MV-4-11 (cell line): ENCODE measurements around the gene CTNNA2.

Experiments used
- DNase-seq: peaks from one replicate; lab custom pipeline; 2025; lab: John Stamatoyannopoulos, UW

Gene CTNNA2

DNA sequence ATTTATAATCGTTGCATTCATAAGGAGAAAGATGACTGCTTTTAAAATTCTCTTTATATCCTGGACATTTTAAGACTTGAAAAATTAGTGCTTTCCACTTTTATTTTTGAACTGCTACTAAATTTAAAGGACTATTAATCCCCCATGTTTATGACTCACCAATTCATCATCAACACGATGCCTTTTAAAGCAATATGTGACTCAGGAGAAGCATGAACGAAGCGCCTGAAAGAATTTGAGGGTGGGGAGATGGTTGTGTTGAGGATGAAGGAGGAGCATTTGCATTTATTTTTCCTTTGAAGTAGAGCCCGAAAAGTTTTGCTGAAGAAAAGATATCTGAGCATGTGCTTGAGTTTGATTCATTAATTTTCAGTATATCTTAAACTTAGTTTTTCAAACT, 983.9 kb downstream of the CTNNA2 start:
- DNase-seq, result no peak

DNA sequence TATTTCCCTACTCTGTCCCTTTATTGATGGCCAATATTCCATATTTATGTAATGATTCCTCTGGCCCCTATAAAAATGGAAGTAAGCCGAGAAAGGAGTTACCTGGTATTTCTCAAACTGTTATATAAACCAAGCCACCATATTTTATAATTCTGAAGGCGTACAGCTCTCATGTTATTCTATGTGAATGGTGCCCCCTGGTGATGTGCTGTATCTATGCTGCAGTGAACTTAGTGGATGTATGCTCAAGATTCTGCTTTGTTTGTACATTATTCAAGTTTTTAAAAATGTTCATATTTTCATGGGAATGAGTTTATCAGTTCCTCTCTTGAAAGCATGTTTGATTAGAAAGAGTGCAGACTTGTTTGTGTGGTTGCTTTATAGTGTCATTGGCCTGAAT, 986.2 kb downstream of the CTNNA2 start:
- DNase-seq, result no peak

DNA sequence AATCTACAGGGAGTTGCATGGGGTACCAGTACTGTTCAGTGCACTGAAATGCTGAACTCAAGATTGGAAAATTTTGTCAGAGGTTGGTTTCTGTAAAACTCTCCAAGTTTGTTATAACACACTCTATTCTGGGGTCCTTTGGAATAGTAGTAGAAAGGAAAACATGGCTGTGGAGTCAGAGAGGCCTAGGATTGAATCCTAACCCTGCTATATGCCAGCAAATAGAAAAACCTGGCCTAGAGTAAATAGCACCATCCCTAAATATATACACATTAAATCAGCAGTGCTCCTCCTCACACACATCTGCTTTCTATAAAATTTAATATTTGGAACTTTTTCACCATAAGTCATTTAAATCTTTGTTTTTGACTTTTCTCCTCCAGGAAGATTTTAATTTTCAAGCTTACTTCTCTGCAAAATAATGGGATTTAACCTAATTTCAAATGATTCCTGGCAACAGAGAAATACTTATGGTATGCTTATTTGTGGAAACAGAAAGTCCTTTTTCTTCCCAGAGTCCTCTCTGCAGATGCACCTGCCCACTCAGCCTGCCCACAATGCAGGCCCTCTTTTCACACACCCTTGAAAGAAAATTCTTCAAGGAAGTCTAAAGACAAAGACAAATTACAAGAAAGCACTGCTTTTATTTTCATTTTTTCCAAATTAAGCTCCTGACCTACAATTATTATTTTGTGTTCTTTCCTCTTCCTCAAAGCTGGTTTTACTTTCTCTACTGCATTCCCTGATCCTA, 989.2 kb downstream of the CTNNA2 start:
- no peak for DNase-seq

DNA sequence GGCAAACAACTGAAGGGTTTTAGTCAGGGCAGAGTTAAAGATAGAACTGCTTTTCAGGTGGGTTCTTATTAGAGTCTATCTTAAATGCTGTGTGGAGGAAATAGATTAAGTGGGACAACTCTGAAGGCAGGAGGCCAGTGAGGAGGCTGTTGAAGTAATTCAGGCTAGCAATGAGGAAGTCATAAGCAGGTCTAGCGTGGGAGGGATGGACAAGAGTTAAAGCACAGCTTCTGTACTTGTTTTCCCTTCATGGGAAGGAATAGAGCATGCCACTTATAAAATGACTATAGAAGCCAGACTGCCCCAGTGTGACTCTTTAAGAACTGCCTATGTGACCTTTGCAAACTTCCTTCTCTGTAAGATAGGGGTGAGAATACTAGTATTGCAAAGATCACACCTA, 993.7 kb downstream of the CTNNA2 start:
- no peak for DNase-seq

DNA sequence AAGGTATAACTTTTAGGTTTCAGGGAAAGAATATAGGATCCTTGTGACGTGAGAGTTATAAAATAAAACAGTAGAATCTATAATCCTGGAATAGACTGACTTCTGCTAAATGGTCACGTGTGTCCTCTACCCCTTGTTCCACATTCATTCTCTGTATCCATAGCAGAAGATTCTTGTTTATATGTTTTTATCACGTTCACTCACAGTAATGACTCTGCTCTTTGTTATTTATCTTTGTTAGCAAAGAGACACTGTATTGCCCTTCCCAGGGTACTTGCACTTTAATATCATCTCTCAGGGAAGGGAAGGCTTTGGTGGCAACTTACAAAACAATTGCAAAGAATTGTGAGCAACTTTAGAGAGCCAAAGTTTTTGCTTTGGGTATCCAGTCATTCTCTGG, 997.9 kb downstream of the CTNNA2 start:
- DNase-seq, result no peak

DNA sequence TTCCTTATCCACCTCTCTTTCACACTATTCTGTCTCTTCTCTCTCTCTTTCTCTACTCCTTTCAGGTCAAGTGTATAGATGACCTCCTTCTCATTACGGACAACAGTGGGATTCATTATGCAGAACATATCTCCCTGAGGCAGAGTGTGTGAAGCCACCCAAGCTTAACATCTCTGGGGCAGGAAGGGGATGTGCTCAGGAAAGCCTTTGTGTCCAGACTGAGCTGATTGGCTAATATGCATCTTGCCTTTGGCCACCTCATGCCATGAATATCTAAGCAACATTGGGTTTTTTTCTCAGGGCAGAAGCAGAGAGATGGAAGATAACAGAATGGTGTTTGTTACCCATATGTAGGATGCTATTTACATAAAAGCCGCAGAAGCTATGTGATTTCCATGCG, 1003.1 kb downstream of the CTNNA2 start:
- no peak for DNase-seq

DNA sequence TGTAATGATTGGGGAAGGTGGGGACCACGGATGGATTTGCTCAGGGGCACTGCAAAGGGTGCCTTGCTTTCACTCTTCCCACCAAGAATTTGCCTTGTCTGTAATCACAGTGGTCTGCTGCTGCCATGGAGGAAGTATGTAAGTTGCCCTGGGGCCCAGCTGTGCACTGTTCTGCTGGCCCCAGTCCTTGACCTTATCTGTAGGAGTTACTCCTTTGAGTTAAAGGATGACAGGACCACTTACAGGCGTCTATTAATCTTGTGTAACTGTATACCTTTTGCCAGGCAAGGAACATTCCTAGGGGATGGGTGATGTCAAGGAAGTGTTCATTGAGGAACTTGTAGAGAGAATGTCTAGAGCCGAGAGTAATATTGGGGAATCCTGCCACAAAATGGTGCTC, 1004.5 kb downstream of the CTNNA2 start:
- no peak for DNase-seq

DNA sequence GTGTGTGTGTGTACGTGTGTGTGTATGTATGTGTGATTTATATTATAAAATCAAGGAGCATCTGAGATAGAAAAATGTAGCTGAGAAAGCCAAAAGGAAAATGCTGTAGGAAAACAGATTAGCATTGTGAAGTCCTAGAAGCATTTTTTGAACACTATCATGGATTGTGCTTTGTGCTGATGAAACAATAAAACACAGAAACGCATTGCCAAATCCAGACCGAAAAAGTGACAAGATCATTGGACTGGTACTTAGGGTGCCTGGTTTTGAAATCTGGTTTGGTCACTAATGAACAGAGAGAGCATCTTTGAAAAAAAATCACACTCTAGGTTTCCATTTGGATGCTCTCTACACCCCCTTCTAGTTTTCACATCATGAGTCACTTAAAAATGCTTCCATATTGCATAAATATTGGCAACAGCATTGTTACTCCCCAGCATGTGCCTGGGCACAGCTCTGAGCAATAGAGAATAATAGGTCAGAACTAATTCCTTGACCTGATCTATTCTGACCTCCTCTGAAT, 1006.3 kb downstream of the CTNNA2 start:
- no peak for DNase-seq

DNA sequence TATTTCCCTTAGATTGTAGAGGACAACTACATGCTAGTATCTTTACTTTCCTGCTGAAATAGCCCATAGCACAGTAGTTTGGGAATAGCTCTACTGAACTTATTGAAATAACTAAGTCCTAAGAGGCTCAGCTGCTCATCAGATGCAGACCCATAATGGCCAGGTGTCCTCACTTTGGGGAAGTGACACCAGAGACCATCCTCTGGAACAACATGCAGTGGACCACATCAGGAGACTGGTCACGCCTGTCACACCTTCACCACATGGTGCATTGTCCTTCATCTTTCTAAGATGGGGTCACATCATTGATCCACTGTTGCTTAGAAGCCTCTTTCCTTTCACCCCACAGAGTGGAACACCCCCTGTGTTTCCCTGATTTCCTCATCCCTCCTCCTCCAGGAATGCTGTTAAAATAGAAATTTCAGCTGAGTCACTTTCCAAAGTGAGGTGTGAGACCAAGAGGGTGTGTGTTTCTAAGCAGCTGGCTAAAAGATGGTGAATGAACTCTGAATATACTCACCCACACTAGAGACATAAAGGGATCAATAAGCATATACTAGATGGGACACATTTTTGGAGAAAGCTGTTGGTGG, 1006.9 kb downstream of the CTNNA2 start:
- no peak for DNase-seq

DNA sequence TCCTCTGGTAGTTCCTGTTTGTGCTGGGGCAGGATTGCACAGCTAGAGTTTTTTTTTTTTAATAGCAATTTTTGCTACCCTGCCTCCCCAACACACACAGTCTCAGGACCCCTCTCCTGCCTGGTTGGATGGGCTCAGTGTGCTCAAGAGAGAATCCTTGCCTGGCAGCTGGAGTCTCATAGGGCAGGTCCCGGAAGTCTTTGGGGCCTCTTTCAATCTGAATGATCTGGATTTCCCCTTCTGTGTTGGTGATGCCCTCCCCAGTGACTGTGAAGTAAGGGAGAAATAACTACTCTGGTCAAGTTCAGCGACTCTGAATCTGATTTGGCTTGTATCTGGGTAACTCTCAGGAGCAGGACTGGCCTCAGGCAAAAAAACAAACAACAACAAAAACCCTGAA, 1012.3 kb downstream of the CTNNA2 start:
- no peak for DNase-seq

DNA sequence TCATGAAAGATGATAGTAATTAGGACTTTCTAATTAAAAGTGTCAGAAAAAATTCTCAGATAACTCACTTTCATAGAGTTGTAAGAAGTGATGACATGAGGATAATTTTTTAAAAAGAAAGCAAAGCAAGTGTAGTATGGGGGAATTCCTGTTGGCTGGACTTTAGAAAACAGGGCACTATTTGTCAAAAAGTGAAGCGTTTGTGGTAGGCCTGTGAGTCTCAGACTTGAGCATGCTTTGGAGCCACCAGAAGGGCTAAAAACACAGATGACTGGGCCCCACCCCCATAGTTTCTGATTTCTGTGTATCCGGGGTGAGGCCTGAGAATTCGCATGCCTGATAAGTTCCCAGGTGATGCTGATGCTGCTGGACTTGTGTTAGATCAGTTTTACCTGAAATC, 1014.3 kb downstream of the CTNNA2 start:
- no peak for DNase-seq

DNA sequence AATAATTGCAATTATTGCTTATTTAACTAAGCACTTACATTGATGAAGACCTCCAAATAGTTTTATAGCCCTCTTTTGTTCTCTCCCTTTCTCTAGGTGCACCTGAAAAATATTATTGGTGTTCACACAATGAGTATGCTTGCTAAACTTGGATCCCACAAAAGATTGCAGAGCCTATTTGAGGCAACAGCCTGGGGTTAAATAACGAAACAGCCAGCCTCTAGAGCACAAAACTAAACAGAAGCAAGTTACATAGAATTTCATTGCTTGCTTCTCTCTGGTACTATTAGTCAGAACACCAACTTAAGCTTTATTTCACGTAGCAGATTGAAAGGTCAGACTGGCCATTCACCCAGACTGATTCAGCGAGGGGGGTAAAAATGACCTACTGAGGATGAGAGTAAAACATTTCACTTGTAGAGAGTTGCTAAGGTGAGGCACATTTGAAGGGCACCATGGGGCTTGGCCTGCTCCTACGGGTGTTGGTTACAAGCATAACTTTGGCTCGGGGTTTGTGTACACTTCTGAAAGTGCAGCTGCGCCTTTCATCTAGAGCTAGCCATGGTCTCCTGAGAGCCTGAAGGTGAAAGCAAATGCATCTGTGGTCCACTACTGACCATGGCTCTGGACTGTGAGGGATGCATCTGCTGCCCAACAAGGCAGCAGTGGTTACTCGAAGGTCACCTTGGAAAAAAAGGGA, 1016.8 kb downstream of the CTNNA2 start:
- no peak for DNase-seq

DNA sequence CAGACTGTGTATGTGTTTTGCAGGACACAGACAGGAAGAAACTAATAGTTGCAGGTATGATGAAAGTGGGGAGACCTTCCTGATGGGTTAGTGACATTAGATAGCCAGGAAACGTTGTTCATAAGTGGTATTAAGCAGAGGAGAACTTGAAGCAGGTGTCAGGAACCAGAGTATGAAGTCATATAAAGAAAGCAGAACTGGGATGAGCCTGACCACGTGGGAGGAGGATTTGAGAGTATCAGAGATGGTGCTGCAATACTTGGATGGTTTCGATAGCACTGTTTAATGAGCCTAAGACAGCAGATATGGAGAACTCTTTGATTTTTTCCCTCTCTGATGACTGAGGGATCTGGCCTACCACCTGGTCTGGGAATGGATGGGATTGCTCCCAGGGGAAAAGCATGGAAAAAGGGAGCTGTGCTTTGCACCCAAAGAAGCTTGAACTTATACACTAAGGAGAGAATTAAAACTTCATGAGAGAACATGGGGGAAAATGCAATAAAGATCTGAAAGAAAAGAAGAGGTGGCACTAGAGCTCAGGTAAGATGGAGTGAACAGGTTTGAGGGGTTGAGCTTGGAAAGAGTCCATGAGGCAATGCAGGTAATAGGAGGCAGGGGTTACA, 1017.7 kb downstream of the CTNNA2 start:
- peak; percentile 44 for DNase-seq

DNA sequence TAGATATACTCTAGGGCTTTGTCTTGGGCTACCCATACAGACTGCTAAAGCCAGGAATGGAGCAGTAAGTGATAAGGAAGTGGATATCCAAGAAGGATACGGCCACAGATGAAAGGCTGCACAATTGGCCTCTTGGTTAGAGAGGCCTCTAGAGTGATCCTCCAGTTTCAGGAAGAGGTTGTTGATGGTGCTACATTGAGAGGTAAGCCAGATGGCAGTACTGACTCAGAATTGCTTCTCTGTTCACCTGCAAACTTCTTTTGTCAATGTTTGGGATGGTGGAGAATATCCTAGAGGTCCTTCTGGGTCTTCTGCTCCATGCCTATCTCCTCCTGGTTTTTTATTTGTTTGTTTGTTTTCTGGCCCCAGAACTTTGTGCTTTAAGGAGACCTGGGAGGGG, 1018.5 kb downstream of the CTNNA2 start:
- DNase-seq, result no peak

DNA sequence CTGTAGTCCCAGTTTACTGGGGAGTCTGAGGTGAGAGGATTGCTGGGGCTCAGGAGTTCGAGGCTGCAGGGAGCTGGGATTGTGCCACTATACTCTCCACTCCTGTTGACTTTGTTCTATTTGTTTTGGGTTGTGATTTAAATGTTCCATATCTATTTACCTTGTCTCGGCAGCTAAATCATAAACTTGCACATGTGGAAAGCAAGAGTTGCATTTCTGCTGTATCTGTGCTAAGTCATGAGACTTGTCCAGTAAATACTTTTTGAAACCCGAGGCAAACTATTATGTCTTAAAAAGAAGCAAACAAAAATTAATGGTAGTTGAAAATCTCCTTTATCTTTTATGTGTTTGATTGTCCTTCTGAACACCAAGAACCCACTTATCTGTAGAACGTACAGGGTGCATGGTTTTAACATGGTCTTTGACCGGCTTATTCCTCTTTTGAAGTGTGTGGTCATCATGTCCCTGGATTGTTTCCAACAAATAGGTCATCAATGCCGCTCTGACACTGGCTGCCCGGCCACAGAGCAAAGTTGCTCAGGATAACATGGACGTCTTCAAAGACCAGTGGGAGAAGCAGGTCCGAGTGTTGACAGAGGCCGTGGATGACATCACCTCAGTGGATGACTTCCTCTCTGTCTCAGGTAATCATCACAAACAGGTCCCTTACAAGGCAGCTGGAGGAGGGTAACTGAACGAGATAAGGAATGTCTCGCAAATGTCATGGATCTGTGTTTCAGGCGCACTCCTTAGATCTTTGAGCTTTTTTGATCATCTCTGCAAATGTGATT, 1032.8 kb downstream of the CTNNA2 start:
- no peak for DNase-seq

DNA sequence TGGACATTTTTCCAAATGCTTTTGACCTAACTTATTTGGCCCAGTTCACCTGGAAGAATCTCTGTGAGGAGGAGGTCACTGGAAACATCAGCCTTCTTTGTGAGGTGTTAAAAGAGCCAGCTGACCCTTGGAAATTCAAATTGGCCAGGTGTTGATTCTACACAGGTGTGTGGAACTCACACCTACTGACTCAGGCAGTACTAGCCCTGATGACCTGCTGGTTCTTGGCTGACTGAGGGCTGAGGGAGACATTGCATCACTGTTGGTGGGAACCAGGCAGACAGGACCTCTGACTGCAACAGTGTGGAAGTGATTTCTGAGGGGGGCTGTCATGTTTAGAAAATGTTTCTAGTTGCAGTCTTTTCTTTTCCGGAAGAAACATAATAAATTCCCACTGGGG, 1033.9 kb downstream of the CTNNA2 start:
- DNase-seq, result no peak

DNA sequence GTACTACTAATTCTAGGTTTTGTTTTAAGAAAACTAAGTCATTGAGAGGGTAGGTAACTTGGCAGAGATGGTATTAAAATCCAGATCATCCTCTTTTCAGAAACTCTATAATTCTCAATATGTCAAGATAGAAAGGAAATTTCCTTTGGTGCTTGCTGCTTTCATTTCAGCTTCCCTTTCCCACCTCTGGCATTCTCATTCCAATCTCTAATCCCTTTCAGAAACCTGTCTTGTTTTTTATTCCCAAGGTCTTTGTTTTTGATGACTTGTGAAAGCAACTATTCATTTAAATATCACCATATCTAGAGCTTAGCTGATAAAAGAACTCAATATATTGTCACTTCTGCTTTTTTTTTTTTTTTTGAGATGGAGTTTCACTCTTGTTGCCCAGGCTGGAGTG, 1034.5 kb downstream of the CTNNA2 start:
- no peak for DNase-seq

DNA sequence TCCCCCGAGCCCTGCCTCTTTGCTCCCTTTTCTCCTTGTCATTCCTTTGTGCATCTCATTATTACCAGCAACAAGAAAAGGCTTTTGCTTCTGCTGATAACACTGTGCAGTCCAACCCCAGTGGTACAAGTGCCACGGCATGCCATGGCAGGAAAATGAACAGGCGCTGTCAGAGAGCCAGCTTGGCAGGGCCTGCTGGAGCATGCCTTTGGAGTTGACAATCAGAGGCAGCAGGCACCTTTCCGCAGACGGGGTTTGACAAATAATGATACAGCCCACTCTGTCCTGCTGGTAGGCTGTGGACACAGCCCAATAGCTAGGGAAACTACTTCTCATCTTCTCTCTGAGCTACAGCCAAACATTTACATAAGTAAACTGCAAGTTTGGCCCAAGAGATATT, 1035.6 kb downstream of the CTNNA2 start:
- no peak for DNase-seq

DNA sequence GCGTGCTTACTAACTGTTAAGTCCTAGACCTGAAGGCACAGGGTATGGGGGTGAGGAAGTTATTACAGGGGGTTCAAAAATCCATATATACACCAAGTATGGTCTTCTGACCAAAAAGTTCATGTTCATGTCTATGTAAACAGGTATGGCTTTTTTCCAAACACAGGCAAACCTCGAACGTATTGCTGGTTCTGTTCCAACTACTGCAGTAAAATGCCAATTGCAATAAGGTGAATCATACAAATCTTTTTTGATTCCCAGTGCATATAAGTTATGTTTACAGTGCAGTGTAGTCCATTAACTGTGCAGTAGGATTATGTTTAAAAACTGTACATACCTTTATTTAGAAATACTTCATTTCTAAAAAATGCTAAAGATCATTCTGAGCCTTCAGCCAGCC, 1037.0 kb downstream of the CTNNA2 start:
- no peak for DNase-seq

DNA sequence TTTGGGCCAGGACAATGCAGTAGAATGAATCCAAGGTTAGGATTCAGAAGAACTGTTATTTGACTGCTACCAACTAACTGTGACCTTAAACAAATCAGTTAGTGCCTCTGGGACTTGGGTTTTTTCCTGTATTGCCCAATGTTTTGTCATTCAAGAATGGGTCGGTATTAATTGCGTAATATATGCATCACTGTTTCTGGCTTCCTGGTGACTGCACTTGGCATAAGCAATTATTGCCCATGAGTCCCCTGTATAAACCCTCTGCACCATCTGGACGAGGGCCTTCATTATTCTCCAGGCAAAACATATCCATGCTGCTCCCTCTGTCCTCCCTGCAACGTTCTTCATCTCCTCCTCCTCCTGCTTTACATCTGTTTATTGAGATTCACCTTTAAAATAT, 1047.5 kb downstream of the CTNNA2 start:
- DNase-seq, result no peak

DNA sequence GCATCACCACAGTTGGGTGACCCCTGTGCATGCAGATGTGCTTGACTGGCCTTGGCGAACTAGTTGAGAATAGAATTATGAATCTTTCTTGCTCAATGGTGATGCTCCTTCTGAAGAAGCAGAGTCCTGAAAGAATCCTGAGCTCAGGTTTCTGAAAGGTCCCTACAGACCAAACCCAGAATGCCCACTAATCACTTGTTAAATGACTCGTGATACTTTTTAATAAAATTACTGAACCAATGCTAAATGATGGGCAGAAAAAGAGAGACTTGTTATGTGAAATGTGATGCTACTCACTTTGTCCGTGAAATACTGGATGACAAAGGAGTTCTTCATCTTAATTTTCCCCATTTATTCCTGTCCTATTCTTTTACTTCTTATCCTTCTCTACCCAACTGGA, 1055.2 kb downstream of the CTNNA2 start:
- DNase-seq, result no peak

DNA sequence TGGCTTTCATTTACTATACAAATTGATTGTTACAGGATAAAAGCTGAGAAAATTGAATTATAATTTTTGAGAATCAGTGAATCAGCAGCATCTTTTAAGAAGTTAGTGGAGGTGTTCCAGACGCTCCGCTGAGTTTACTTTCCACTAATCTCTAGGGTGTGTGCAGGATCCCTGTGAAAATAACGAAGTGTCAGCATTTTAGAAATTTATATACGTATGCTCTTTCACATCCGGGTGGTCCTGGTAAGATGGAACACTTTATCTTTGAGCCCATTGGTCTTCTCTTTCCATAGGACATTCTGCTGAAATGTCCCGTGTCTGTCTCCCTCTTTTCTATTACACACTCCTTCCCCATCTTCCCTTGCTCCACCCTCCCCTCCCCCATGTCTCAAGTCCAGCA, 1060.3 kb downstream of the CTNNA2 start:
- DNase-seq, result no peak
